ENCODE results near the gene RHO.

- no peak for TF ChIP-seq CTCF (IDR thresholded peaks at IDR 0.05)
- TF ChIP-seq REST (IDR thresholded peaks at IDR 0.05; ENCODE audit: insufficient read depth in 1 of 2, low read depth in 2 of 2, low read length in 1 of 2), result no peak
- TF ChIP-seq POLR2AphosphoS5 (IDR thresholded peaks at IDR 0.05; ENCODE audit: low read depth, low read length), result no peak
- no peak for TF ChIP-seq SIN3A (IDR thresholded peaks at IDR 0.05; ENCODE audit: borderline replicate concordance, insufficient read depth, low read depth, low read length)
These were observed 35.7 kb upstream of the RHO start for GRCh38 chr3:129492691-129493090.

Data from Panc1 (cell line).